Stimulated activated CD8-positive, alpha-beta memory T cell treated with anti-CD3 and anti-CD28 coated beads, Interleukin-2, amount 100 ng/mL, for 1 hour (primary cell): Measurements from ENCODE around the gene DNAJC4.
"Not testable (repeated sequence)": the region's sequence is repeated elsewhere in the genome, so short reads cannot be mapped to it uniquely, and the experiment has no call there.

Source experiments
- DNase-seq, 2 donors: peaks; one replicate each; pipeline ENCODE4 v3.0.0-alpha.2; 2020; ENCODE audit warnings: low read depth in 2 of 2

The DNAJC4 gene

GRCh38 chr11:64244966-64245365 is 14.6 kb downstream of the DNAJC4 start:
- no peak for DNase-seq

- no peak for DNase-seq
These were observed 15.1 kb downstream of the DNAJC4 start for GRCh38 chr11:64245401-64245796.

GRCh38 chr11:64245797-64246620 is 15.7 kb downstream of the DNAJC4 start:
- peak in 1 of 2 donors; percentile 53 for DNase-seq

- not testable (repeated sequence) for DNase-seq
These were observed 16.2 kb downstream of the DNAJC4 start for GRCh38 chr11:64246621-64246870.

- DNase-seq, result peak in 1 of 2 donors; percentile 58
These were observed 16.8 kb downstream of the DNAJC4 start, which contains the start of gene PPP1R14B for GRCh38 chr11:64246871-64247728. PPP1R14B (minus strand) TSS chr11:64246943; CDS start chr11:64246673, 270 bp downstream.

GRCh38 chr11:64247729-64248531 is 17.6 kb downstream of the DNAJC4 start:
- no peak for DNase-seq

- DNase-seq, result no peak
These were observed 18.2 kb downstream of the DNAJC4 start for GRCh38 chr11:64248578-64248977.

- DNase-seq, result no peak
These were observed 18.7 kb downstream of the DNAJC4 start for GRCh38 chr11:64249038-64249437.

GRCh38 chr11:64249563-64250414 is 19.4 kb downstream of the DNAJC4 start:
- DNase-seq, result no peak

GRCh38 chr11:64250415-64251015 is 20.2 kb downstream of the DNAJC4 start:
- DNase-seq, result no peak

GRCh38 chr11:64251016-64251752 is 20.8 kb downstream of the DNAJC4 start, which contains the start of gene PLCB3:
PLCB3 (plus strand) TSS chr11:64251530; CDS start chr11:64251650, 120 bp downstream.
- peak in 1 of 2 donors; percentile 44 for DNase-seq

GRCh38 chr11:64251753-64252002 is 21.3 kb downstream of the DNAJC4 start:
- DNase-seq, result no peak

- DNase-seq, result no peak
These were observed 21.9 kb downstream of the DNAJC4 start for GRCh38 chr11:64252003-64252872.

GRCh38 chr11:64253043-64253442 is 22.7 kb downstream of the DNAJC4 start:
- DNase-seq, result no peak

- DNase-seq, result no peak
These were observed 23.1 kb downstream of the DNAJC4 start for GRCh38 chr11:64253481-64253880.

- DNase-seq, result no peak
These were observed 24.0 kb downstream of the DNAJC4 start for GRCh38 chr11:64254326-64254725.

- DNase-seq, result no peak
These were observed 25.1 kb downstream of the DNAJC4 start for GRCh38 chr11:64255135-64256128.

GRCh38 chr11:64256300-64256699 is 26.0 kb downstream of the DNAJC4 start:
- DNase-seq, result no peak
